Heart right ventricle (tissue), 16 donors: Measurements from ENCODE around the gene ANKRD6. TPM values are rescaled to one million over a fixed set of nuclear protein-coding genes. Genes with fewer than 3 reads are reported as not detected.

Experiments
- ATAC-seq, 8 donors: fragments of 200-7000 bp; cut with Tn5 transposase; one replicate each; pipeline ENCODE4 v1.9.1; 2020; ENCODE audit warnings: mild to moderate bottlenecking in 8 of 8, moderate library complexity in 8 of 8, moderate number of reproducible peaks in 1 of 8
- DNase-seq, 2 donors: peaks; one replicate each; pipeline ENCODE4 v3.0.0-alpha.2; 2020
- H3K27ac ChIP-seq, 10 donors: fragments of 200-600 bp; sonication (generic) in 2 of 10; one replicate each; pipeline versions ENCODE4 v1.5.0 to v1.8.0; 2020 to 2022; ENCODE audit warnings: mild to moderate bottlenecking in 3 of 10
- H3K27me3 ChIP-seq, 7 donors: fragments of 200-600 bp; one replicate each; pipeline ENCODE4 v1.8.0; 2021 to 2022; ENCODE audit warnings: mild to moderate bottlenecking in 2 of 7
- H3K36me3 ChIP-seq, 9 donors: fragments of 200-600 bp; sonication (generic) in 1 of 9; one replicate each; pipeline versions ENCODE4 v1.5.0 to v1.8.0; 2020 to 2022; ENCODE audit warnings: mild to moderate bottlenecking in 2 of 9
- H3K4me1 ChIP-seq, 9 donors: fragments of 200-600 bp; sonication (generic) in 1 of 9; one replicate each; pipeline versions ENCODE4 v1.5.0 to v1.8.0; 2020 to 2022; ENCODE audit warnings: mild to moderate bottlenecking in 4 of 9
- H3K4me3 ChIP-seq, 10 donors: fragments of 200-600 bp; sonication (generic) in 2 of 10; one replicate each; pipeline versions ENCODE4 v1.5.0 to v1.8.0; 2020 to 2022; ENCODE audit warnings: mild to moderate bottlenecking in 7 of 10, moderate library complexity in 2 of 10
- H3K9me3 ChIP-seq, 11 donors: fragments of 200-600 bp in 10 of 11; sonication (generic) in 2 of 11; one replicate each; pipeline versions ENCODE4 v1.5.0 to v1.8.0; 2013 to 2022; ENCODE audit warnings: mild to moderate bottlenecking in 2 of 11, control low read depth in 1 of 11, moderate library complexity in 1 of 11
- CTCF ChIP-seq, 9 donors: fragments of 200-600 bp; sonication (generic) in 2 of 9; IDR thresholded peaks; one replicate each; pipeline versions ENCODE4 v1.5.0 to v1.8.0; 2021 to 2022; ENCODE audit warnings: antibody characterized with exemption in 9 of 9, mild to moderate bottlenecking in 5 of 9, moderate library complexity in 1 of 9
- WGBS, 2 donors: extraction: QIAGEN DNeasy Blood & Tissue Kit; methylation state at CpG; one replicate each; pipeline ENCODE4 v1.1.7; 2013; ENCODE audit warnings: inconsistent platforms in 1 of 2; 5-methylcytosine and 5-hydroxymethylcytosine counted together
- intact Hi-C, 10 donors: fragments of 100-400 bp; cut with DNase I; formaldehyde crosslinking; loops; one replicate each; pipeline versions ENCODE4 v1.11.1 to v1.14.2; 2022
- polyA plus RNA-seq, 2 donors: library from polyadenylated mRNA; stranded (reverse); fragments of 200-250 nt; gene quantifications; one replicate each; pipeline ENCODE4 v1.2.3, GENCODE V29; 2013
- total RNA-seq, 10 donors: library from RNA; stranded (reverse); fragmentation: NEBNext Ultra II Directional in 3 of 10; extraction: Animal tissue kit (Norgen Biotek cat#: 25700) in 3 of 10; gene quantifications; one replicate each; pipeline versions ENCODE4 v1.2.1 to v1.2.4, GENCODE V29; 2021 to 2023
- donor health status: Arrhythmogenic right ventricular cardiomyopathy.
- donor health status: ischemic (EF 13 %, LVEDD 7.1; RV severe dilation, severe dysfunction).
- donor health status: healthy with polysubstance abuse.
- donor health status: DM: no; HTN: yes; CAD: no.
- donor health status: DM: no; HTN: no; CAD: no.
- donor health status: ischemic (EF 25% LVEDD 6.9; RV normal size, moderate dysfunction).
- donor health status: ischemic (EF 25% LVEDD 5.7; RV mildly dilated, moderate dysfunction).
- donor health status: healthy.
- donor health status: DM: yes; HTN: yes; CAD: no.
- donor health status: Ischemic cardiomyopathy.
- donor health status: ischemic (EF 35%, LVEDD 5.7; RV mildly dilated, moderate dysfunction).
- donor health status: nonischemic (EF 11% LVEDD 7.7; RV severe dilation, severe dysfunction).
- donor health status: DM: yes; HTN: yes; CAD: no.
- donor health status: PGD.
- donor health status: ischemic (EF 29% LVEDD 5.4; RV normal size, mild dysfunction).
- donor health status: nonischemic (EF 23%, LVEDD 6.1; RV moderate dilation, normal function).

Gene ANKRD6
- total and polyA plus RNA-seq, 12 donors: 2.0 to 18.2 (median 9.6) TPM

DNA sequence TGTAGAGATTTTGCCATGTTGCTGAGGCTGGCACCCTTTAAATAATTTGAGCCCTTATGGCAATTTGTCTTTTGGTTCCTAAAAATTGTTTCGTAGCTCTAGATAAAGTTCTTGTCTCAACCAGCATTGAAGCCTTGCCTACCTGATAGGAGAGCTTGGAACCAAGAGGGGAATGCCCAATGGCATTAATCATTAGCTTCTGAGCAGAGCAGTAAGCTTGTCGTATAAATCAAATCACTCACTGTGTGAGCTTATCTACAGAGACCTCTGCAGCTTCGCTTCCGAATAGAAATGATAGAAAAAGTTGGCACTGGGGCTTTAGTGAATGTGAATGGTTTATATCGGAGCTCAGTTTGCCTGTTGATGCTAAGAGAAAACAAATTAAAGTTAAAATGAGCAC lies 10.7 kb downstream of the ANKRD6 start:
- ATAC-seq: no peak
- WGBS, 2 donors: 58 to 63% methylated on average over 5 of the region's 5 CpGs

GRCh38 chr6:89449193-89449592 lies 16.2 kb downstream of the ANKRD6 start:
- ATAC-seq: no peak
- intact Hi-C loops: no loop called here
- H3K4me1 ChIP-seq: no peaks in the 10 kb centered on the region
- no peak for DNase-seq
- no peak overlapping the region for H3K4me3 ChIP-seq
- no peaks in the 10 kb centered on the region for H3K36me3 ChIP-seq
- no peaks in the 10 kb centered on the region for H3K9me3 ChIP-seq
- no peak for TF ChIP-seq CTCF (IDR thresholded peaks at IDR 0.05)
- no peaks in the 10 kb centered on the region for H3K27me3 ChIP-seq
- no peak overlapping the region for H3K27ac ChIP-seq
- 50 to 57% methylated on average over 1 of the region's 1 CpG for WGBS, 2 donors

More for the DNA sequence above, 10.7 kb downstream of the ANKRD6 start:
- intact Hi-C loops: no loop called here
- no peaks in the 10 kb centered on the region for H3K27me3 ChIP-seq
- no peaks in the 10 kb centered on the region for H3K36me3 ChIP-seq
- no peak overlapping the region for H3K27ac ChIP-seq
- no peaks in the 10 kb centered on the region for H3K4me1 ChIP-seq
- no peak for TF ChIP-seq CTCF (IDR thresholded peaks at IDR 0.05)
- no peak overlapping the region for H3K4me3 ChIP-seq
- peaks cover 0 to 5% (median 0%) of the 10 kb centered on the region in 11 donors for H3K9me3 ChIP-seq
- DNase-seq: no peak

DNA sequence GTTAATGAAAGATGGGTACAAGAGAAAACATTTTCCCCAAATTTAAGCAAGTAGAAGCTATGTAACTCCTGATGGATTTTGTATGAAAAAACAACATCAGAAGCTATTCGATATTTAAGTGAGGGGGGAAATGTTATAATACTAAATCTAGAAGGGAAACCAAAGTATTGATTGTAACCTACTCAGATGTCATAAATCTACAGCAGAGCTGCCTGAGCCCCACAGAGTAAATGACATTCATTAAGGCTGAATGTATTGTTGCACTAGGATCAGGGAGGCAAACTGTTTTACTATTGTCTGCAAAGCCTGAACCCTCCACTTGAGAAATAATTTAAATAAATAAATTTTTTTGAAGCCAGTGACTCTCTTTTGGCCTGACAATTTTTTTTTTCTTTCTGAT lies 19.3 kb downstream of the ANKRD6 start:
- intact Hi-C loops: no loop called here
- no peaks in the 10 kb centered on the region for H3K27me3 ChIP-seq
- ATAC-seq: no peak
- no peak for DNase-seq
- H3K36me3 ChIP-seq: no peaks in the 10 kb centered on the region
- H3K4me1 ChIP-seq: no peaks in the 10 kb centered on the region
- no peaks in the 10 kb centered on the region for H3K9me3 ChIP-seq
- H3K4me3 ChIP-seq: no peak overlapping the region
- TF ChIP-seq CTCF (IDR thresholded peaks at IDR 0.05): no peak
- H3K27ac ChIP-seq: no peak overlapping the region
- WGBS, 2 donors: 95 to 96% methylated on average over 1 of the region's 1 CpG

DNA sequence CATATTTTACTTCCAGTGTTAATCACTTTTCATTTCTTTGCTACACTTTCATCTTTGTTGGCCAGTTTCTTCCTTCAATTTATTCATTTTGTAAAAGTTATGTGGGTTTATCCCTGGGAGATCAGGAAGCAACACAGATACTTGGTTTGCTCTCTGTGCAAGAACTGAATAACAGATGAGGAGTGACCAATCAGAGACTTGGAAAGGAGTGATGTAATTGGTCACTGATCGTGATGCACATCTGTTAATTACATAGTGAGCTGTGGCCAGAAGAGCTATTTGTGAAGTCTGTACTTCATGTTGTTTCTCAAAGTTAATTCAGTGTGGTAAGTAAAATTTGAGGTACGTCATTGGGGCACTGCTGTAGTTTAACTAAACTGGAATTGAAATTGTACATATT lies 21.3 kb downstream of the ANKRD6 start:
- DNase-seq (no peak), ATAC-seq (no peak)
- Histone ChIP-seq H3K27ac (no peak overlapping the region), H3K4me1 (no peaks in the 10 kb centered on the region), H3K27me3 (no peaks in the 10 kb centered on the region), H3K4me3 (no peak overlapping the region), H3K36me3 (no peaks in the 10 kb centered on the region), H3K9me3 (no peaks in the 10 kb centered on the region)
- 57 to 68% methylated on average over 2 of the region's 2 CpGs for WGBS, 2 donors
- no peak for TF ChIP-seq CTCF (IDR thresholded peaks at IDR 0.05)
- intact Hi-C loops: no loop called here

DNA sequence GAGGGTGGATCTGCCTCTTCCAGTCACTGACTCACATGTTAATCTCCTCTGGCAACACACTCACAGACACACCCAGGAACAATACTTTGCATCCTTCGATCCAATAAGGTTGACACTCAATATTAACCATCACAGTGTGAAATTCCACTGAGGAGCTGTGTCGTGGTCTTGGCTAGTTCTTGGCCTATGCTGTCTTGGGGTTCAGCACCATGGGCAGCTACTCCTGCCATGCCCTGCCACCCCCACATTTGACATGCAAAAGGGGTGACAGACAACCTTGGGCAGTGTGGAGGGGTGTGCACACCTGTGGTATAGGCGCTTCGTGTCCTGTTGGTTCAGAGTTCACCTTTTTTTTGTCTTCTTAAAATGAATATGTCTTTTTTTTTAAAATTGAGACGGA lies 25.8 kb downstream of the ANKRD6 start:
- ATAC-seq (no peak), DNase-seq (no peak)
- TF ChIP-seq CTCF (IDR thresholded peaks at IDR 0.05): no peak
- Histone ChIP-seq H3K9me3 (no peaks in the 10 kb centered on the region), H3K27me3 (no peaks in the 10 kb centered on the region), H3K36me3 (no peaks in the 10 kb centered on the region), H3K4me1 (no peaks in the 10 kb centered on the region), H3K4me3 (no peak overlapping the region), H3K27ac (no peak overlapping the region)
- WGBS, 2 donors: 88 to 89% methylated on average over 5 of the region's 5 CpGs
- intact Hi-C loops: no loop called here
